ENCODE measurements around the gene ZNFX1. TPM values are rescaled to one million over a fixed set of nuclear protein-coding genes. Genes with fewer than 3 reads are reported as not detected.

The ZNFX1 gene
- polyA plus RNA-seq, 1 of the 3 experiments (the other 2 are of a cell fraction) = 3.9 TPM

DNA sequence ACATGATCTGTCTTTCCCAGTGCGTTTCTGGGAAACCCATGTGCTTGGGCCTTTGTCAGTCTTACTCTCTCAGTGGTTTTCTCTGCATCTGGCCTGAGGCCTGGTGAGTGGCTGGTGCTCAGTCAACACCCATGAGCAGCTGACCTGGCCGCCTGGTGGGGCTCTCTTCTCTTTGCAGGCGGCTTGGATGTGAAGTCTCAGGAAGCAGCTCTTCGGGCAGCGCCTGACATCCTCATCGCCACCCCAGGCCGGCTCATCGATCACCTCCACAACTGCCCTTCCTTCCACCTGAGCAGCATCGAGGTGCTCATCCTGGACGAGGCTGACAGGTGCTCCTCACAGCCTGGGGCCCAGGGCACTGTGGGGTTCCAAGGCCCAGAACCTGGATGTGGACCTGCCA is 47.8 kb downstream of the ZNFX1 start:
- H3K4me2 ChIP-seq = no peak overlapping the region
- no peak for TF ChIP-seq FOXJ3 (CRISPR knock-in tag; IDR thresholded peaks at IDR 0.05)
- no peak for TF ChIP-seq FOXM1 (IDR thresholded peaks at IDR 0.05; ENCODE audit: low read depth)
- TF ChIP-seq USF1 (IDR thresholded peaks at IDR 0.05; ENCODE audit: borderline replicate concordance, low read depth) = no peak
- TF ChIP-seq CHD2 (IDR thresholded peaks at IDR 0.05; ENCODE audit: low read length, partially characterized antibody) = no peak
- no peak for TF ChIP-seq SMC3 (IDR thresholded peaks at IDR 0.05; ENCODE audit: low read depth, low read length)
- H3K27ac ChIP-seq (ENCODE audit: low read depth in 2 of 2, low read length in 1 of 2) = no peak overlapping the region
- WGBS (ENCODE audit: low lambda C conversion rate) = 98% methylated on average over 3 of the region's 10 CpGs
- no peaks in the 10 kb centered on the region; the same call in 1 of the 2 replicates for H3K79me2 ChIP-seq (ENCODE audit: insufficient read depth)
- H3K9ac ChIP-seq = no peak overlapping the region
- H3K4me1 ChIP-seq (ENCODE audit: control insufficient read depth in 1 of 2, insufficient read depth in 2 of 2, low read depth in 1 of 2, low read length in 1 of 2) = no peaks in the 10 kb centered on the region
- ChIA-PET CTCF (interaction anchor here (1.1 kb wide), 1 partner anchor 13 kb away, joined by 4 read pairs; no protein-coding TSS in a partner anchor), POLR2A (no interaction called here)
- no peaks in the 10 kb centered on the region for H3K27me3 ChIP-seq (ENCODE audit: insufficient read depth)
- H3F3A ChIP-seq (replicated peaks; ENCODE audit: insufficient read depth) = no peaks in the 10 kb centered on the region
- DNase-seq = no peak
- H3K4me3 ChIP-seq (ENCODE audit: low read depth in 2 of 2, low read length in 1 of 2) = no peak overlapping the region
- H2AFZ ChIP-seq (ENCODE audit: low read depth) = no peak overlapping the region
- H3K36me3 ChIP-seq (replicated peaks in 1 of 2; ENCODE audit: control insufficient read depth in 1 of 2, insufficient read depth in 2 of 2, low read length in 1 of 2) = peaks cover 29 to 52% of the 10 kb centered on the region in 2 experiments
- H4K20me1 ChIP-seq (ENCODE audit: insufficient read depth) = no peaks in the 10 kb centered on the region
- no peaks in the 10 kb centered on the region for H3K9me3 ChIP-seq
- H3K9me2 ChIP-seq = no peaks in the 10 kb centered on the region

- ChIA-PET POLR2A (no interaction called here), CTCF (interaction anchor here (1.1 kb wide), 1 partner anchor 13 kb away, joined by 4 read pairs; no protein-coding TSS in a partner anchor)
- Histone ChIP-seq H3K9me3 (no peaks in the 10 kb centered on the region), H3K27me3 (ENCODE audit: insufficient read depth) (no peaks in the 10 kb centered on the region), H3K27ac (ENCODE audit: low read depth in 2 of 2, low read length in 1 of 2) (no peak overlapping the region), H3K79me2 (ENCODE audit: insufficient read depth) (no peaks in the 10 kb centered on the region; the same call in 1 of the 2 replicates), H2AFZ (ENCODE audit: low read depth) (no peak overlapping the region), H3K36me3 (replicated peaks in 1 of 2; ENCODE audit: control insufficient read depth in 1 of 2, insufficient read depth in 2 of 2, low read length in 1 of 2) (peaks cover 31 to 52% of the 10 kb centered on the region in 2 experiments), H3K9me2 (no peaks in the 10 kb centered on the region), H4K20me1 (ENCODE audit: insufficient read depth) (no peaks in the 10 kb centered on the region), H3K4me1 (ENCODE audit: control insufficient read depth in 1 of 2, insufficient read depth in 2 of 2, low read depth in 1 of 2, low read length in 1 of 2) (no peaks in the 10 kb centered on the region), H3K9ac (no peak overlapping the region), H3K4me3 (ENCODE audit: low read depth in 2 of 2, low read length in 1 of 2) (no peak overlapping the region), H3F3A (replicated peaks; ENCODE audit: insufficient read depth) (no peaks in the 10 kb centered on the region), H3K4me2 (no peak overlapping the region)
- WGBS (ENCODE audit: low lambda C conversion rate) = 94% methylated on average over 2 of the region's 2 CpGs
- no peak for TF ChIP-seq EZH2phosphoT487 (IDR thresholded peaks at IDR 0.05; ENCODE audit: borderline replicate concordance, low read depth)
- TF ChIP-seq MXI1 (IDR thresholded peaks at IDR 0.05; ENCODE audit: low read depth, low read length) = no peak
- no peak for TF ChIP-seq FOSL2 (IDR thresholded peaks at IDR 0.05; ENCODE audit: borderline replicate concordance, low read depth)
- no peak for TF ChIP-seq YY1 (IDR thresholded peaks at IDR 0.05; ENCODE audit: low read depth)
- no peak for TF ChIP-seq TCF12 (IDR thresholded peaks at IDR 0.05)
- no peak for TF ChIP-seq MEF2A (IDR thresholded peaks at IDR 0.05; ENCODE audit: borderline replicate concordance, low read depth)
- no peak for TF ChIP-seq IRF3 (IDR thresholded peaks at IDR 0.05; ENCODE audit: low read depth, low read length)
- TF ChIP-seq NFIC (IDR thresholded peaks at IDR 0.05; ENCODE audit: borderline replicate concordance) = no peak
- no peak for TF ChIP-seq SIN3A (IDR thresholded peaks at IDR 0.05; ENCODE audit: borderline replicate concordance, low read depth, low read length)
- no peak for TF ChIP-seq FOXM1 (IDR thresholded peaks at IDR 0.05; ENCODE audit: low read depth)
- DNase-seq = no peak
Observed at GRCh38 chr20:49229381-49229780, 48.5 kb downstream of the ZNFX1 start.
